HG03159 (cell line): Measurements from ENCODE around the gene DCTN5.

ENCODE experiments used
- ATAC-seq: cut with Tn5 transposase; IDR thresholded peaks from one replicate; pipeline ENCODE4 v1.9.1; 2021; ENCODE audit warnings: mild to moderate bottlenecking, moderate library complexity; ENCODE audit not compliant: unreplicated experiment

Gene DCTN5

DNA sequence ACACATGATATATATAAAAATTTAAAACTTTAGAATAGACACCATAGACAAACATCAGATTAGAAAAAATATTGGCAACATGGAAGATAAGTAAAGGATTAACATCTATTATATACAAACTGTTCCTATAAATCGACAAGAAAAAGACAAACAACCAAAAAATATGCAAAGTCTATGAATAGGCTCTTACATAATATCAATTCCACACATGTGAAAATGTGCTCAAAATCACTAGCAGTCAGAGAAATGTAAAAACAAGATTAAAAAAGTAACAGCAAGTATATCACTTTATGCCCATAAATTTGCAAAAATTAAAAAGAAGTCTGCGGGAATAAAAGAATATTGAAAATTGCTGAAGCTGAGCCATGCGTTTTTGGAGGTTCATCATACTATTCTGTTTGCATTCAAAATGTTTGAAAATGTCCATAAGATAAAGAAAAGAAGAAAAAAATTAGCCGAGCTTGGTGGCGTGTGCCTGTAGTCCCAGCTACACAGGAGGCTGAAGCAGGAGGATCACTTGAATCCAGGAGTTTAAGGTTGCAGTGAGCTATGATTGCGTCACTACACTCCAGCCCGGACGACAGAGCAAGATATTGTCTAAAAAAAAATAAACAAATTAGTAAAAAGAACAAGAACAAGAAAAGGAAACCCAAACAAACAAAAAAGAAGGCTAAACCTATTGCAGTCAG is 83.0 kb downstream of the DCTN5 start:
- no peak for ATAC-seq

DNA sequence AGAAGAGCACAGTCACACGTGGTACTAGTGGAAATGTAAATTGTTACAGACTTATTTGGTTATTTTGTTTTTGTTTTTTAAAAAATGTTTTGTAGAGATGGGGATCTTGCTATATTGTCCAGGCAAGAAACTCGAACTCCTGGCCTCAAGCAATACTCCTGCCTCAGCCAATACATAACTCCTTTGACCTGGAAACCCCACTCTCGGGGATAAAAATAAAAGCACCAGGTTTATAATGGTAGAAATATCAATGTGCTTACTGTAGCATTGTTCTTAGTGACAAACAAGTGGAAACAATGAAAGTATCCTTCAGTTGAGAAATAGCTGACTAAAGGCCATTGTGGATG is 83.5 kb downstream of the DCTN5 start:
- no peak for ATAC-seq

DNA sequence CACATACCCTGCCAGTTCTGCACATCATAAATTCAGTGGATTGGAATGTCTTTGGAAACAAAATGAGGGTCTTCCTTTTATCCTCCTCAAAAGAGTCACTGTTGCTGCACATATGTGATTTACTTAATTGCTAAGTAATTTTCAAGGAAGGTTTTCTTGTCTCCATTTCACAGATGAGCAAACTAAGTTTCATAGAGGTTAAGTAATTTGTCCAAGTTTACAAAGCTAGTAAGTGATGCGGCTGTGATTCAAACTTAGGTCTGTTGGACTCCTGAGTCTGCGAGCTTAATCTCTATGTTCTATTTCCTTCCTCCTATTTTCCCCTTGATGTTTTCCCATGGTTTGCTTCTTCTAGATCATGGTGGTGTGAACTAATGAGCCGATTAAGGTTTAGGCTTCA is 85.4 kb downstream of the DCTN5 start:
- ATAC-seq: no peak
